ENCODE data around the gene MDN1.
A peak's percentile ranks its signal among the peaks of the same experiment; 100 is the strongest.
"Not testable (repeated sequence)": the region's sequence is repeated elsewhere in the genome, so short reads cannot be mapped to it uniquely, and the experiment has no call there.

The MDN1 gene

DNA sequence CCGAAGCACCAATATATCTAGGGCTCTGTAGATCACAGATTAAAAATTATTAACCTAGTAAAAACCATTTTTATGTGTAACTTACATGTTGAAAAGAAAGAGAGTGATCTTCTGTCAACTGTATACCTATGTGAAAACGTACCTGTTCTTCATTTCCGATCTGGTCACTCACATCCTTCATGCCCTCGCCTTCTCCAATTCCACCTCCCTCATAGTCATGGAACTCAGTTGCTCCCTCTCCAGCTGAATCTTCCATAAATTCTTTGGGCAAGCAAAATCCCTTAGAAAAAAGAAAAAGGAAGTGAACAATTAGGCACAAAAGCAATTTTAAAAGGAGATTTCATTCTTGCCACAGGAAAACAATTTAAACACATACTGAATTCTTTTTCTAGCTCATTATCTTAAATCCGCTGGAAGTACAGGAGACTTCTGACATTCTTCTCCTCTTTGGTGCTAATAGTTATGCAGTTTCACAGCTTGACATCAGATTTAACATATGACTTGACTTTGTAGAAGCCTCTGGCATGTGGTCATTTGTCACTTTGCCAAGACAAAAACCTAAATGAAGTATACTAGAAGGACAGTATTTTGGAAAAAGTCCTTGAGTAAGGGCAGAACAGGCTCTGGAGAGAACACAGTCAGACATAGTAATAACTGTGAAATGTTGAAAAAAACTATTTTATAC is 151.6 kb downstream of the MDN1 start:
- FAIRE-seq (no peak), DNase-seq (ENCODE audit: insufficient read length) (no peak)
- TF ChIP-seq POLR2AphosphoS5 (IDR thresholded peaks at IDR 0.05; ENCODE audit: low read depth, low read length): no peak
- TF ChIP-seq TAF1 (IDR thresholded peaks at IDR 0.05; ENCODE audit: borderline replicate concordance, low read depth, low read length): no peak
- no peak for TF ChIP-seq POLR2A (IDR thresholded peaks at IDR 0.05; ENCODE audit: low read depth, low read length)

DNA sequence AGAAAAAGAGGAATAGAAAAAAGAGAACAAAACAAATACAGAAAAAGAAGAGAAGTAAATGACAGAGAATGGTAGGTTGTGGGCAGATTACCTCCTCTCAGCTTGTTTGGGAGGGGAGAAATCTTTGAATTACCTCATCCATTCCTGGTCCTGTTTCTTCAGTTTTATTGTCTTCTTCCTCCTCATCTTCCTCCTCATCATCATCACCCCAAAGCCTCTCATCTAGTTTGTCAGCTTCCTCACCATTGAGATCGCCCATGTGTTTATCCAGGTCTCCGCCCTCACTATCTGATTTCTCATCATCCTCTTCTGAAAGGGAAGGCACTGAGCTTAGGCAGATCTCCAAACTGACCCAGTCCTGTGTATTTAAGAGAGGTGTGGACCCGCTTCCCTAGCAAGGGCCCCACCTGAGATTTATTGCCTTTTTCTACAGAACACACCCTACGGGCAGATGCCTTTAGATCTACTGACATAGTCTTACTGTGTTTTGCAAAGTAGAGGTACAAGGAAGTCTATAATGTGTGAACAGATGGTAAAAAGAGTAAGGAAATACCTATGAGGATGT is 156.9 kb downstream of the MDN1 start:
- FAIRE-seq (no peak), DNase-seq (ENCODE audit: insufficient read length) (no peak)
- TF ChIP-seq POLR2AphosphoS5 (IDR thresholded peaks at IDR 0.05; ENCODE audit: low read depth, low read length): no peak
- TF ChIP-seq TAF1 (IDR thresholded peaks at IDR 0.05; ENCODE audit: borderline replicate concordance, low read depth, low read length): no peak
- TF ChIP-seq POLR2A (IDR thresholded peaks at IDR 0.05; ENCODE audit: low read depth, low read length): no peak

DNA sequence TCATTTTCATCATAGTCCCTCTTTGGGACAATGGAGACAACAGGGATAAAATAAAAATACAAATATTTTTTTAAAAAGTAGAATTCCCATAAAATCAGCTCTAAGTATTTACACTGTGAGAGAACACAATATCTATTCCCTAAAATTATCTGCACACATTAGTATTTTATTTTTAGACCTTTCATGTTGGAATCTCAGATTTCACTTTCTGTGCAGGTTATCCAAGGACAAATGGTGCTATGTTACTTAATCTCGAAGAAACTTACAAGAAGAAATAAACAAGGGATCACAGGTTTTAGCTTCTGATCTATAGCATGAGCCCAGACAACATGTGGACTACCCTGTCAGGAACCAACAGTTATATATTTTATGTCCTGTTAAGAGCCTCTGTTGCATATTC is 158.0 kb downstream of the MDN1 start:
- DNase-seq (ENCODE audit: insufficient read length) (no peak), FAIRE-seq (no peak)
- no peak for TF ChIP-seq POLR2A (IDR thresholded peaks at IDR 0.05; ENCODE audit: low read depth, low read length)
- no peak for TF ChIP-seq TAF1 (IDR thresholded peaks at IDR 0.05; ENCODE audit: borderline replicate concordance, low read depth, low read length)
- TF ChIP-seq POLR2AphosphoS5 (IDR thresholded peaks at IDR 0.05; ENCODE audit: low read depth, low read length): no peak

DNA sequence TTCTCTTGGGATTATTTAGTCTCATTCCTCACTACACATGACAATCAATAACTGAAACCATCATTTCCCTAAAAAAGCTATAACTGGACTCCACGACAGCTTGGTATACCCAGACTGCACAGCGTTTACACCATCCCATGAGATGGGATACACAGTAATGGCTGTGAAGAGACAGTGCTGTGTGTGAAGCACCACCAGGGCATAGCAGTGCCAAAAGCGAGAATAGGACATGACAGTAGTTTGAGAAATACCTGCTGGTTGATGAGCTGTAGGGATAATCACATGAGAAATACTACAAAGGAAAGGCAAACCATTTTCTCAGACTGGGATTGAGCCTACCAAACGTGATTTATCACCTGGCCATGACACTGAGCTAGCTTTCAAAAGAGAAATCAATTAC is 158.6 kb downstream of the MDN1 start:
- DNase-seq (ENCODE audit: insufficient read length) (no peak), FAIRE-seq (no peak)
- no peak for TF ChIP-seq TAF1 (IDR thresholded peaks at IDR 0.05; ENCODE audit: borderline replicate concordance, low read depth, low read length)
- no peak for TF ChIP-seq POLR2AphosphoS5 (IDR thresholded peaks at IDR 0.05; ENCODE audit: low read depth, low read length)
- TF ChIP-seq POLR2A (IDR thresholded peaks at IDR 0.05; ENCODE audit: low read depth, low read length): no peak

DNA sequence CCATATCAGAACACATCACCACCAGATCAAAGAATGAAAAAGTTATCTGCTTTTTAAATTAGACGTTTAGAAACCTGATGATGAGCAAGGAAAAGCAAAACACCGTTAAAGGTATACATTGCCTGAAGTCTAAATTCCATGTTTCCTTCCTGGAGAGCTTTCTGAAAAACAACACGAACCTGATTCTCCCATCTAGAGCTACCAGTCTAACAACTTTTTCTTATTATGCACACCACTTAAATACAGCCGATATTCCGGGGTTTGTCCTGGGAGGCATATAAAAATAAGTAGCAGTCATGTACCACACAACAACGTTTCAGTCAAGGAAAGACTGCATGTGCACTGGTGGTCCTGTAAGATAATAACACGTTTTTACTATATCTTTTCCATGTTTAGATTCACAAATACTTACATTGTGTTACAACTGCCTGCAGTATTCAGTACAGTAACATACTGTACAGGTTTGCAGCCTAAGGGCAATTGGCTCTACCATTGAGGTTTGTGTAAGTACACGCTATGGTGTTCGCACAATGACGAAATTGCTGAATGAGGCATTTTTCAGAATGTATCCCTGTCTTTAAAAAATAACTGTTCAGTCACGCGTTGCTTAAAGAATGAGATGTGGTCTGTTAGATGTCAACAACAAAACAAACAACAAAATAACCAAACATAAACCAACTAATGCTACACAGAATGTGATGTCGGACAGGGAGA is 162.0 kb downstream of the MDN1 start:
- no peak for FAIRE-seq

DNA sequence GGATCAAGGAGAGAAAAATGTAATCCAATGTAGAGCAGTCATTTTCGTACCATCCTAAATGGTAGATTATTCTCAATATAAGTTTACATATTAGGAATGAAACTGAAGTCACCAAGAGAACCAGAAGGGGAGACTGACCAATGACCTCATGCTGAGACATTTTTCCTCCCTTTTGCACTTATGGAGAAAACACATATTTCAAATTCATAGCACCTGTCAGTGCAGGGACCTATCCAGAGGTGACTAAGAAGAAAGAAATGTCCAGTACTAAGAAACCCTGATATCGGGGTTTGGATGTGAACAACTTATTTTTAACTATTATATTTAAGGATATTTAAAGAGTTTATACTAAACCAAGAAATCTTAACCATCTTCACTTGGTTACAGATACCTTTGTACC is 164.5 kb downstream of the MDN1 start:
- no peak for DNase-seq (ENCODE audit: insufficient read length)
- no peak for FAIRE-seq

More for the DNA sequence above, 162.0 kb downstream of the MDN1 start:
- TF ChIP-seq POLR2AphosphoS5 (IDR thresholded peaks at IDR 0.05; ENCODE audit: low read depth, low read length) (no peak), POLR2A (IDR thresholded peaks at IDR 0.05; ENCODE audit: low read depth, low read length) (no peak)
- no peak for DNase-seq (ENCODE audit: insufficient read length)

DNA sequence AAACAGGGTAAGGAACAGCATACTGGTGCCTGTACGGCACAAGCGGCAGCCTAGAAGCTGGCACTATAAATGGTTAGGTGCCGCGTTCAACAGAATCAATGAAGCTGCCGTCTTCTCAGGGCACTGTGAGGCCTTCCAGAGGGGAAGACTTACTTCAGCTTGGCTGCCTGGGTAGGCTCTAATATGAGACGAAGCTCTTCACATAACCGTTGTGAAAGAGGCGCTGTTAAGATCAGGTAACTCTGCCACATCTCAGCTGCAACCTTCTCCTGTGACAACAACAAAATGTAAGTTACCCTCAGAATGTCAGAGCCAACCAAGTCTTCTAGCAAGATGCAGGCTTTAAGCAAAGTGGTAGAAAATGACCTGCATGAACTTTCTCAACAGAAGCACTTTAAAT is 169.0 kb downstream of the MDN1 start:
- TF ChIP-seq TAF1 (IDR thresholded peaks at IDR 0.05; ENCODE audit: borderline replicate concordance, low read depth, low read length): no peak
- no peak for TF ChIP-seq POLR2A (IDR thresholded peaks at IDR 0.05; ENCODE audit: low read depth, low read length)
- no peak for TF ChIP-seq POLR2AphosphoS5 (IDR thresholded peaks at IDR 0.05; ENCODE audit: low read depth, low read length)
- DNase-seq (ENCODE audit: insufficient read length): no peak
- no peak for FAIRE-seq

More for the DNA sequence above, 164.5 kb downstream of the MDN1 start:
- TF ChIP-seq TAF1 (IDR thresholded peaks at IDR 0.05; ENCODE audit: borderline replicate concordance, low read depth, low read length): no peak
- no peak for TF ChIP-seq POLR2AphosphoS5 (IDR thresholded peaks at IDR 0.05; ENCODE audit: low read depth, low read length)
- TF ChIP-seq POLR2A (IDR thresholded peaks at IDR 0.05; ENCODE audit: low read depth, low read length): no peak

DNA sequence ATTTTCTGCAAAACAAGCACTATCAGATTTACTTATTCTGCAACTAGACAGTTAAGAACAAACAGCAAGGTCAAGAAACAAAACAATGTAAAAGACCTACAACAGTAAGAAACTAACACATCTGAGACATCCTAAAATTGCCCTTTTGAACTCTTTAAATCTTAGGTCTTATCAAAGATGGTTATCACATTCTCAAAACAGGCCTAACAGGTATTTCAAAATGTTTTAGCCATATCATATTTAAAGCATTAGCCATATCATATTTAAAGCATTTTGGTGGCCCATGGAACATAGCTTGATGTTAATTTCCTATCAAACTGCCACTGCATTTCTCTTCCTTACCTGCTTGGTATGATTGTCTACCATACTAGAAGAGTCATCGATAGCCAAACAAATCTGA is 169.9 kb downstream of the MDN1 start:
- FAIRE-seq (no peak), DNase-seq (ENCODE audit: insufficient read length) (no peak)
- no peak for TF ChIP-seq POLR2A (IDR thresholded peaks at IDR 0.05; ENCODE audit: low read depth, low read length)
- TF ChIP-seq TAF1 (IDR thresholded peaks at IDR 0.05; ENCODE audit: borderline replicate concordance, low read depth, low read length): no peak
- no peak for TF ChIP-seq POLR2AphosphoS5 (IDR thresholded peaks at IDR 0.05; ENCODE audit: low read depth, low read length)

DNA sequence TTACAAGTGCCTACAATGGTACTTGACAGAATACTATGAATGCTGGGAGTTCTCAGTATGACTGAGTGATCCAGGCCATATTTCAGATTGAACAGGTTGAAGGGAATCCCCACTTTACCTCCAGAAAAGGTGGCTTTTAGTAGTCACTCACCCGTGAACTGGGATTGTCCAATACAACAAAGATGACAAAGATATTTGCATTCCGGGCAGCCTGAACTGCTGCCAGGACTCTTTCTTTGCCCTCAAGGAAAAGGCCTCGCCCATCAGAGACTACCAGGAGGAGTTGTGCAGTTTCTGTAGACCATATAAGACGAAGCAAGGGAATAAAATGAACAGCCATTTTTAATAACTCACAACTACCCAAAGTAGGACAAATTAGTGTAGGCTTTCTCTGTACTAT is 174.7 kb downstream of the MDN1 start:
- FAIRE-seq (peak; percentile 33), DNase-seq (ENCODE audit: insufficient read length) (no peak)
- TF ChIP-seq POLR2A (IDR thresholded peaks at IDR 0.05; ENCODE audit: low read depth, low read length): no peak
- no peak for TF ChIP-seq TAF1 (IDR thresholded peaks at IDR 0.05; ENCODE audit: borderline replicate concordance, low read depth, low read length)
- no peak for TF ChIP-seq POLR2AphosphoS5 (IDR thresholded peaks at IDR 0.05; ENCODE audit: low read depth, low read length)

DNA sequence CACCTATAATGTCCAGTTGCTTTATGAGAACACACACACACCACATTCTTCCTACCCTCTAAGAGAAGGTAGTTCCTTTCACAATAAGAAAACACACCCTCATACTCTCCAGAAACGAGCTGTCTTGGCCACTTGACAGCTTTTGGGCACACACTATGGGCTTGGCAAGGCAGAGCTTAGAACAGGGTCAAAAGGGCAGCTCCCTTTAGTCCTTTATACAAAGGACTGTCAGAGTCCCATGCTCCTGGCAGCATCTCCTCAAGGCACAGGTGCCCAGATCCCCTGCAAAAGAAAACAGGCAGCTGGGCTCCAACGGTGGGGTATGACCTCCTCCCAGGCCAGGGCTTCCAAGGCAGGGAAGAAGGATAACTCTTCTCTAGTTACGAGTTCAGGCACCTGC is 176.2 kb downstream of the MDN1 start:
- DNase-seq (ENCODE audit: insufficient read length) (no peak), FAIRE-seq (no peak)
- TF ChIP-seq POLR2A (IDR thresholded peaks at IDR 0.05; ENCODE audit: low read depth, low read length) (no peak), TAF1 (IDR thresholded peaks at IDR 0.05; ENCODE audit: borderline replicate concordance, low read depth, low read length) (no peak), POLR2AphosphoS5 (IDR thresholded peaks at IDR 0.05; ENCODE audit: low read depth, low read length) (no peak)

DNA sequence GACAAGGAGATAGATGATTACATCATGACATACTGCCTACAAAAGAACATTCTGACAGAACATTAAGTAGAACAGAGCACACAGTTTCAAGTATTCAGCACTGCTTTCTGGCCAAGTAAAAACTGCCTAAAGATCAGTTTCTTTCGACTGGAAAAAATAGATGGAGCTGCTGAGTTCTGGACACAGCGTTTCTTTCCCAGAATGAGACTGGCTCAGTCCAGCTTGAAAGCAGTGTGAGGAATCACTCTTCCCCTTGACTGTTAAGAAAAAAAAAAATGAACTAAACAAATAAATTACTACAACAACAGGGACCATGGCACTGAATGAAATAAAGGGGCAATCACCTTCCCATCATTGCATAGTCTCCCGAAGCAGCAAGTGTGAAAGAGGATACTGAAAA is 176.6 kb downstream of the MDN1 start:
- TF ChIP-seq POLR2AphosphoS5 (IDR thresholded peaks at IDR 0.05; ENCODE audit: low read depth, low read length) (no peak), TAF1 (IDR thresholded peaks at IDR 0.05; ENCODE audit: borderline replicate concordance, low read depth, low read length) (no peak), POLR2A (IDR thresholded peaks at IDR 0.05; ENCODE audit: low read depth, low read length) (no peak)
- DNase-seq (ENCODE audit: insufficient read length) (no peak), FAIRE-seq (no peak)

DNA sequence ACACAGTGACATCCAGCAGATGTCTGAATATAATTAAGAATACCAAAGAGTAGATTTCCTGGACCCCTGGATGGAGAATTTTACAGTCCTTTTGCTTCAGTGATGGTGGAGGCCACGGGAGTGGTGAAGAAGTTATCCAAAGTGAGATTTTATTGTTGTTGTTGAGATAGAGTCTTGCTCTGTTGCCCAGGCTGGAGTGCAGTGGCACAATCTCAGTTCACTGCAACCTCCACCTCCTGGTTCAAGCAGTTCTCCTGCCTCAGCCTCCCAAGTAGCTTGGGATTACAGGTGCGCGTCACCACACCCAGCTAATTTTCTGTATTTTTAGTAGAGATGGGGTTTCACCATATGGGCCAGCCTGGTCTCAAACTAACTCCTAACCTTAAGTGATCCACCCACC is 178.0 kb downstream of the MDN1 start:
- DNase-seq (ENCODE audit: insufficient read length); FAIRE-seq: not testable (repeated sequence)
